DOHH2 (cell line): ENCODE results near the gene EXOC6B.

Source experiments
- H3F3A ChIP-seq: fragments of 200-600 bp; sonication (generic), shearing (Covaris generic); 2 replicates; pipeline ENCODE4 v1.6.0; 2016; ENCODE audit warnings: antibody characterized with exemption, mild to moderate bottlenecking; ENCODE audit not compliant: control insufficient read depth, insufficient read depth
- H3K27ac ChIP-seq: fragments of 200-600 bp; sonication (generic); 2 replicates; pipeline ENCODE4 v1.5.1; 2014; ENCODE audit warnings: low read depth, mild to moderate bottlenecking, low read length, moderate library complexity
- H3K27me3 ChIP-seq: fragments of 200-600 bp; sonication (generic); 2 replicates; pipeline ENCODE4 v1.6.1; 2014; ENCODE audit warnings: mild to moderate bottlenecking, low read length, mixed read lengths; ENCODE audit not compliant: control insufficient read depth
- H3K36me3 ChIP-seq: fragments of 200-600 bp; sonication (generic); 2 replicates; pipeline ENCODE4 v1.6.1; 2014; ENCODE audit warnings: mild to moderate bottlenecking, low read length, moderate library complexity, mixed read lengths; ENCODE audit not compliant: control insufficient read depth
- H3K4me1 ChIP-seq: fragments of 200-600 bp; sonication (generic); 2 replicates; pipeline ENCODE4 v1.6.1; 2014; ENCODE audit warnings: mild to moderate bottlenecking, low read length, mixed read lengths; ENCODE audit not compliant: control insufficient read depth
- H3K4me2 ChIP-seq: fragments of 200-600 bp; sonication (generic); 2 replicates; pipeline ENCODE4 v1.6.0; 2014; ENCODE audit warnings: mild to moderate bottlenecking, low read length, moderate library complexity
- H3K4me3 ChIP-seq: fragments of 200-600 bp; sonication (generic); 2 replicates; pipeline ENCODE4 v1.5.1; 2014; ENCODE audit warnings: mild to moderate bottlenecking, low read length, mixed read lengths
- H3K79me2 ChIP-seq: fragments of 200-600 bp; sonication (generic); 2 replicates; pipeline ENCODE4 v1.6.1; 2014; ENCODE audit warnings: mild to moderate bottlenecking, low read length, mixed read lengths; ENCODE audit not compliant: control insufficient read depth
- H3K9me2 ChIP-seq: fragments of 200-600 bp; sonication (generic); replicated peaks from 2 replicates; pipeline ENCODE4 v1.6.1; 2014; ENCODE audit warnings: mild to moderate bottlenecking, low read length, mixed read lengths; ENCODE audit not compliant: control insufficient read depth
- H3K9me3 ChIP-seq: fragments of 200-600 bp; sonication (generic); 2 replicates; pipeline ENCODE4 v1.6.1; 2014; ENCODE audit warnings: antibody characterized with exemption, low read length, mixed read lengths; ENCODE audit not compliant: control insufficient read depth, insufficient read depth
- H4K20me1 ChIP-seq: fragments of 200-600 bp; sonication (generic); 2 replicates; pipeline ENCODE4 v1.6.0; 2014; ENCODE audit warnings: low read depth, mild to moderate bottlenecking, antibody characterized with exemption, low read length, moderate library complexity; ENCODE audit not compliant: control insufficient read depth, insufficient read depth
- CTCF ChIP-seq: fragments of 200-600 bp; sonication (generic); IDR thresholded peaks from one replicate; pipeline ENCODE4 v1.5.1; 2014; ENCODE audit warnings: antibody characterized with exemption, mild to moderate bottlenecking, low read depth, low read length; ENCODE audit not compliant: poor library complexity, severe bottlenecking
- EZH2phosphoT487 ChIP-seq: fragments of 200-600 bp; sonication (generic); IDR thresholded peaks from 2 replicates; pipeline ENCODE4 v1.6.1; 2017; ENCODE audit warnings: borderline replicate concordance, mild to moderate bottlenecking, antibody characterized with exemption, low read length, moderate library complexity, mixed read lengths

The EXOC6B gene

GRCh38 chr2:72270556-72271275, 555.1 kb downstream of the EXOC6B start:
- Histone ChIP-seq H3F3A (no peaks in the 10 kb centered on the region), H3K4me2 (no peak overlapping the region), H3K9me2 (no peaks in the 10 kb centered on the region), H3K36me3 (no peaks in the 10 kb centered on the region), H4K20me1 (no peaks in the 10 kb centered on the region), H3K27ac (no peak overlapping the region), H3K4me3 (no peak overlapping the region), H3K27me3 (0 out of 2 replicates have a peak, but pooled peaks cover 3% of the 10 kb centered on the region), H3K9me3 (no peaks in the 10 kb centered on the region), H3K4me1 (no peaks in the 10 kb centered on the region), H3K79me2 (no peaks in the 10 kb centered on the region)
- TF ChIP-seq EZH2phosphoT487 (no peak), CTCF (no peak)

- no peaks in the 10 kb centered on the region for H4K20me1 ChIP-seq
- H3K36me3 ChIP-seq, result no peaks in the 10 kb centered on the region
- no peaks in the 10 kb centered on the region for H3K27me3 ChIP-seq
- H3F3A ChIP-seq, result no peaks in the 10 kb centered on the region
- no peaks in the 10 kb centered on the region for H3K79me2 ChIP-seq
- no peak overlapping the region for H3K27ac ChIP-seq
- H3K4me2 ChIP-seq, result no peak overlapping the region
- H3K9me2 ChIP-seq, result no peaks in the 10 kb centered on the region
- TF ChIP-seq CTCF, result no peak
- TF ChIP-seq EZH2phosphoT487, result no peak
- H3K4me1 ChIP-seq, result no peaks in the 10 kb centered on the region
- no peaks in the 10 kb centered on the region for H3K9me3 ChIP-seq
- no peak overlapping the region for H3K4me3 ChIP-seq
These were observed 562.1 kb downstream of the EXOC6B start for GRCh38 chr2:72263776-72264060.

GRCh38 chr2:72263043-72263775, 562.6 kb downstream of the EXOC6B start:
- Histone ChIP-seq H3K4me3 (no peak overlapping the region), H3K79me2 (no peaks in the 10 kb centered on the region), H3K9me3 (no peaks in the 10 kb centered on the region), H3K9me2 (no peaks in the 10 kb centered on the region), H3K4me2 (no peak overlapping the region), H3K36me3 (no peaks in the 10 kb centered on the region), H3K27ac (no peak overlapping the region), H3K4me1 (no peaks in the 10 kb centered on the region), H3K27me3 (no peaks in the 10 kb centered on the region), H3F3A (no peaks in the 10 kb centered on the region), H4K20me1 (no peaks in the 10 kb centered on the region)
- no peak for TF ChIP-seq EZH2phosphoT487
- TF ChIP-seq CTCF, result no peak
